ENCODE measurements around the gene TRDMT1.

TRDMT1 gene
- 3.0 to 19.4 (median 13.5) reads per million in 17 experiments for total RNA-seq

GRCh38 chr10:17200912-17201793 lies at the start of gene TRDMT1:
Gene TRDMT1, minus strand, starts transcription at chr10:17201672. Its CDS starts 38 bp downstream, at chr10:17201634.
- DNase-seq = peak; percentile 89 to 95 (median 94)

GRCh38 chr10:17250736-17251135 lies 49.3 kb upstream of the TRDMT1 start:
- peak in 2 of 4 experiments; percentile 13 to 29 for DNase-seq

- DNase-seq = no peak
Observed at GRCh38 chr10:17249820-17250219, 48.3 kb upstream of the TRDMT1 start.

- no peak for DNase-seq
Observed at GRCh38 chr10:17248964-17249363, 47.5 kb upstream of the TRDMT1 start.

- no peak for DNase-seq
Observed at GRCh38 chr10:17247210-17247609, 45.7 kb upstream of the TRDMT1 start.

- no peak for DNase-seq
Observed at GRCh38 chr10:17244700-17245365, 43.4 kb upstream of the TRDMT1 start.

GRCh38 chr10:17241611-17242333 lies 40.3 kb upstream of the TRDMT1 start:
- no peak for DNase-seq

- peak in 1 of 4 experiments; percentile 21 for DNase-seq
Observed at GRCh38 chr10:17240616-17241015, 39.1 kb upstream of the TRDMT1 start.

- DNase-seq = no peak
Observed at GRCh38 chr10:17240096-17240495, 38.6 kb upstream of the TRDMT1 start.

GRCh38 chr10:17239345-17240085 lies 38.0 kb upstream of the TRDMT1 start:
- peak in 1 of 4 experiments; percentile 23 for DNase-seq

- peak in 3 of 4 experiments; percentile 34 to 60 (median 55) for DNase-seq
Observed at GRCh38 chr10:17238445-17239291, 37.2 kb upstream of the TRDMT1 start.

- peak in 1 of 4 experiments; percentile 33 for DNase-seq
Observed at GRCh38 chr10:17237915-17238444, 36.5 kb upstream of the TRDMT1 start.

- DNase-seq = no peak
Observed at GRCh38 chr10:17237149-17237527, 35.7 kb upstream of the TRDMT1 start.

GRCh38 chr10:17236468-17237148 lies 35.1 kb upstream of the TRDMT1 start:
- peak in 1 of 4 experiments; percentile 37 for DNase-seq

- DNase-seq = peak in 1 of 4 experiments; percentile 19
Observed at GRCh38 chr10:17235136-17235535, 33.7 kb upstream of the TRDMT1 start.

GRCh38 chr10:17234431-17234945 lies 33.0 kb upstream of the TRDMT1 start:
- no peak for DNase-seq

- no peak for DNase-seq
Observed at GRCh38 chr10:17233286-17233991, 32.0 kb upstream of the TRDMT1 start.

GRCh38 chr10:17232276-17232960 lies 30.9 kb upstream of the TRDMT1 start:
- peak in 2 of 4 experiments; percentile 56 to 75 for DNase-seq

GRCh38 chr10:17231788-17232187 lies 30.3 kb upstream of the TRDMT1 start:
- no peak for DNase-seq
